AG09319 (cell line): ENCODE data around the gene LIMCH1.

ENCODE experiments used
- DNase-seq: peaks from one replicate; pipeline ENCODE4 v3.0.0-alpha.2; 2010; ENCODE audit warnings: low read depth; ENCODE audit errors: extremely low read depth
- TF ChIP-seq, protein P1 (sequence below): IDR thresholded peaks from 2 replicates; pipeline ENCODE4 v1.5.1; 2011; ENCODE audit warnings: low read depth, mild to moderate bottlenecking, inconsistent platforms, low read length, moderate library complexity

Gene LIMCH1

DNA sequence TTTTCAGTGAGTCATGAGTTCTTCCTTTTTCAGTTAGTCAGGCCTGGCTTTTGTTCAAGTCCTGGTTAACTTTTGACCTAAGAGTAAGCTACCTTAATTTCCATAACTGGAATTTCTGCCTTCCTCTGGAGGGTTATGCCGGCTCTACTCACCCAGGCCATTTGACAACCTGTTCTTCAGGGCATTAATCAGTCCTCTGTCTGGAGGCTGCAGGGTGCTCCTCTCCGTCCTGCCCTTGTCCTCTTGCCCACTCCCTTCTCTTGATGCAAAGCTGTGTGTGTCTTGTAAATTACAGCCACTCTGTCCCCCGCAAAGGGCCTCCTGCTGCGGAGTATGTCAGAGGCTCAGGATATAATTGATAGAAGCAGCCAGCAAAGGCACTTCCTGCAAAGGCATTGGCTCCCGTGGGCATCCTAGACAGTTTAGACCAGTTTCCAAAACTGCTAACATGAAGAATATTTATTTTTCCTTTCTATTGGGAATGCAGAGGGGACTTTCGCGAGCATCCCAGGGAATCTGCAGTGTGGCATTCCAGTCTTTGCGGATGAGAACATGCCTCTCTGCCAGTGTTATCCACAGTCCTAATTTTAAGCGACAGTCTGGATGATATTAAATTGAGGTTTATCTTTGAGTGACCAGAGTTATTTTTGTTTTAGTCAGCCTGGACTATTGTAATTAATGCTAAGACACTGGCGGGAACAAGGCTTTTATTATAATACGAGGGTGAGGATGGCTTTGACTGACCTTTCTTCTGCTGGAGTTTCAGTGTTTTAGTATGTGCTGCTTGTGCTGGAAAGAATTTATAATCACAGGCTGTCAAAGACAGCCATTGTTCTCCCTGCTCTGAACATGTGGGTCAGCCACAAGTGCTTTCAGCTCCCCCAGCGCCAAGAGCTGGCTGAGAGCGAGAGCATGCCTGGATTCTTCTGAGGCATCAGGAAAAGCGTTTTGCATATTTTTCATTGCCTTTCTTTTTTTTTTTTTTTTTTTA is 74.2 kb downstream of the LIMCH1 start:
- DNase-seq: no peak
- TF ChIP-seq, protein P1, sequence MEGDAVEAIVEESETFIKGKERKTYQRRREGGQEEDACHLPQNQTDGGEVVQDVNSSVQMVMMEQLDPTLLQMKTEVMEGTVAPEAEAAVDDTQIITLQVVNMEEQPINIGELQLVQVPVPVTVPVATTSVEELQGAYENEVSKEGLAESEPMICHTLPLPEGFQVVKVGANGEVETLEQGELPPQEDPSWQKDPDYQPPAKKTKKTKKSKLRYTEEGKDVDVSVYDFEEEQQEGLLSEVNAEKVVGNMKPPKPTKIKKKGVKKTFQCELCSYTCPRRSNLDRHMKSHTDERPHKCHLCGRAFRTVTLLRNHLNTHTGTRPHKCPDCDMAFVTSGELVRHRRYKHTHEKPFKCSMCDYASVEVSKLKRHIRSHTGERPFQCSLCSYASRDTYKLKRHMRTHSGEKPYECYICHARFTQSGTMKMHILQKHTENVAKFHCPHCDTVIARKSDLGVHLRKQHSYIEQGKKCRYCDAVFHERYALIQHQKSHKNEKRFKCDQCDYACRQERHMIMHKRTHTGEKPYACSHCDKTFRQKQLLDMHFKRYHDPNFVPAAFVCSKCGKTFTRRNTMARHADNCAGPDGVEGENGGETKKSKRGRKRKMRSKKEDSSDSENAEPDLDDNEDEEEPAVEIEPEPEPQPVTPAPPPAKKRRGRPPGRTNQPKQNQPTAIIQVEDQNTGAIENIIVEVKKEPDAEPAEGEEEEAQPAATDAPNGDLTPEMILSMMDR: no peak

DNA sequence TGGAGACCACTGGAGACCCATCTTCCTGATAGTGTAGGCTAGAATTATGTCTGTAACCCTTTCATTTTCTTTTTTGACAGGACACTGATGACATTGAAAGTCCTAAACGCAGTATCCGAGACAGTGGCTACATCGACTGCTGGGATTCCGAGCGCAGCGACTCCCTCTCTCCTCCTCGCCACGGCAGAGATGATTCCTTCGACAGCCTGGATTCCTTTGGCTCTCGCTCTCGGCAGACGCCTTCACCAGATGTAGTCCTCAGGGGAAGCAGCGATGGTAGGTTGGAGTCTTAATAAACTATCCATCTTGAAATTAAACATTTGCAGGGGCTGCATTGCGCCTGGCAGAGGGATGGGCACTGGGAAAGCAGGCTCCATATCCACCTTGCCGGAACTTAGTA is 75.4 kb downstream of the LIMCH1 start:
- TF ChIP-seq, protein P1: no peak
- no peak for DNase-seq

DNA sequence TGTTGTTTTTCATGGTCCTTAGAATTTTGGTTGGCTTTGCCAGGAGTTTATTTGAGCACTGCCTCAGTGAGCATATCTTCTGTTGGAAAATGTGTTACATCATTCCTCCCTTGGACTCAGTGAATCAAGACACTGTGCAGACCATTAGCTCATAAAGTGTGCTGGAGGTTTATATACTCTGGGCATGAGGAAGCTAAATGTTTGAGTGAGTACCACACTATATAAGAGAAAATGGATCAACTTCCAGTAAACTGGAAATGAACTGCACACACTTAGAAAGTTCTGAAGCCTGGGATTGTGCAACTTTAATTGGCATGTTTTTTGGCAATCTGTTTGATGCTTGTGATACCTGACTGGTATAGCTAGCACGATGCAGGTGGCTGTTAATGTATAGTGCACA is 75.9 kb downstream of the LIMCH1 start:
- TF ChIP-seq, protein P1: no peak
- DNase-seq: no peak

DNA sequence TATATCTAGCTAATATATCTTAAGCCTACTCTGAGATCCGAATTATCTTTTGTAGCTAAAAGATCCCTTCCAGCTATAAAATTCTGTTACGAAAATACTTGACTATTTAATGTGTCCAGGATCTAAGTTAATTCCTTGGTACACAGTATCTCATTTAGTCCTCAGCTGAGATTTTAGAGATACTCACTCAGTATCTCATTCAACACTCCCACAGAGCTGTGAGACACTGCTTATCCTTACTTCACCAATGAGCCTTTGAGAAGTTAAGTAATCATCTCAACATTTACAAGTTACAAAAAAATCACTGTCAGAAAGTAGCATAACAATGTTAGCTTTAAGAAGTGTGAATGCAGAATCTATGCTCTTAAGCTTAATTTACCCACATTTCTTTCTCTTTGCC is 76.6 kb downstream of the LIMCH1 start:
- TF ChIP-seq, protein P1: no peak
- no peak for DNase-seq

DNA sequence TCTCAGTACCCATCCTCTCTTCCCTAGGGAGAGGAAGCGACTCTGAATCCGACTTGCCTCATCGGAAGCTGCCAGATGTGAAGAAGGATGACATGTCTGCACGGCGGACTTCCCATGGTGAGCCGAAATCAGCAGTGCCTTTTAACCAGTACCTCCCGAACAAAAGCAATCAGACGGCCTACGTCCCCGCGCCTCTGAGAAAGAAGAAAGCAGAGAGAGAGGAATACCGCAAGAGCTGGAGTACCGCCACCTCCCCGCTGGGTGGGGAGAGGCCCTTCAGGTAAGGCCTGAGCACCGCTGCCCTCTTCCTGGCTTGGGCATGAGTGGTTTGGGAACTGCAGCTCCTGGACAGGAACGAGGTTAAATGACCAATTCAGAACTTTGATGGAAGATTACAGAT is 81.2 kb downstream of the LIMCH1 start:
- DNase-seq: no peak
- TF ChIP-seq, protein P1: no peak

DNA sequence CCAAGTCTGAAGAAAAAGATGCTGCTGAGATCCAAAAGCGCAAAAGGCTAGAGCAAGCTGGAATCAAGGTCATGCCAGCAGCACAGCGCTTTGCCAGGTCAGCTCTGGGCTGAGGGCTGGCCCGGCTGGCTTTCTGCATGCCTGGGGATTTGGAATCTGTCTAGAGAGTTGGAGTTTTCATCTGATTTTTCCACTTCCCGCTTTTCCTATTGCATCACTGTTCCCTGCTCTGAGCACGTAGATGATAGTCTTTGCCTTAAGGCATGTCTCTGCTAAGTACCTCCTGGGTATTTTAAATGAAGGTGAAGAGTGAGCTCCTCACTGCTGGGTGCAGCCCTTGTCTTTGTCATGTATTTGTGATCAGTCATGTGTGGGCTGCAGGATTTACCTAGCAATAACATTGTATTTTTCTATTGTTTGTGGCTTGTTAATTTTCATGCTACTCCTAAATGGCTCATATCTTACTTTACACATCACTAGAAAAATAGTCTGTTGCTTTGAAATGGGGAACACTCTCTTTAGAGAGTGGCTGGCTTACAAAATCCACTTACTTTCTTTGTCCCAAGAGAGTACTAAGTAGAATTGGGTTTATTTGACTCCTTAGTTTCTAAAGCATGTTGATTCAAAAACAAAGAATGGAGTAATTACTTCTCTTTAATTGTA is 82.8 kb downstream of the LIMCH1 start:
- no peak for DNase-seq
- TF ChIP-seq, protein P1: no peak

DNA sequence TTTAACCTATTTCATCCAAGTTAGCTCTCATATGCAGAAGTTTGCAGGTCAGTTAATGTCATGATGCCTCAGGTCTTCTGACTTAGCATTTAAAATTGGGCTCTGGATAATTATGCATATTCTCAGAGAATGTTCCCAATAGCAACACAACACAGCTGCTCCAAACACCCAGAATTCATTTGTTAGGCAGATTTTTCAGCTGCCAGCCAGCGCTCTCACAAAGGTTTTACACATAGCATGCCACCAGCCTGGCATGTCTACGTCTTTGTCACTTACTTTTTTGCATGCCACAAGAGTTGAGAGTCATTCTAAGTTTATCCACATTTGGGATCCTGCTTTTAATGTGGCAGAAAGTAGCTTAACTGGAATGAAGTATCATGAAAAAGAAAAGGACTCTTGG is 84.8 kb downstream of the LIMCH1 start:
- TF ChIP-seq, protein P1: no peak
- DNase-seq: no peak
